Endothelial cell of umbilical vein (primary cell): ENCODE data around the gene SYT6. TPM values are rescaled to one million over a fixed set of nuclear protein-coding genes. Genes with fewer than 3 reads are reported as not detected.

ENCODE experiments used
- BruUV-seq: library from RNA; stranded (reverse); fragments of 400-500 nt; replicated peaks from 2 replicates; lab custom pipeline; 2021; lab: Mats Ljungman, UMichigan
- CTCF ChIA-PET: fragments of 300-600, 350-600 bp; sonication (Branson Sonifier 250); formaldehyde crosslinking; loops from one replicate; lab custom pipeline; 2021; ENCODE audit warnings: antibody characterized with exemption, inconsistent platforms; lab: Charles Lee
- POLR2A ChIA-PET: fragments of 300-600, 350-600 bp; sonication (Branson Sonifier 250); formaldehyde crosslinking; loops from one replicate; lab custom pipeline; 2021; ENCODE audit warnings: antibody characterized with exemption, inconsistent platforms; lab: Charles Lee
- DNase-seq: peaks from one replicate; pipeline ENCODE4 v3.0.0-alpha.2; 2011; ENCODE audit warnings: low read depth, low spot score
- FAIRE-seq: peaks from 2 replicates; lab custom pipeline; 2011; peaks lifted over from hg19 to GRCh38; lab: Jason Lieb, UNC
- H2AFZ ChIP-seq: 2 replicates; pipeline ENCODE4 v1.6.0; 2012; ENCODE audit warnings: low read depth, low read length, control low read depth, inconsistent platforms
- H3K27ac ChIP-seq: 2 replicates; pipeline ENCODE4 v1.5.1; 2011; ENCODE audit warnings: low read depth, mild to moderate bottlenecking, control low read depth, low read length, moderate library complexity; ENCODE audit not compliant: insufficient read depth
- H3K27me3 ChIP-seq, 2 experiments: 2 replicates each; pipeline versions ENCODE4 v1.6.0 to v1.6.1; 2011; ENCODE audit warnings: low read length in 2 of 2, mixed read lengths in 1 of 2; ENCODE audit not compliant: control insufficient read depth in 2 of 2, insufficient read depth in 2 of 2
- H3K36me3 ChIP-seq, 2 experiments: 2 replicates in 1 of 2; 3 replicates in 1 of 2; pipeline ENCODE4 v1.5.1; 2011; ENCODE audit warnings: low read length in 2 of 2, mild to moderate bottlenecking in 1 of 2, moderate library complexity in 1 of 2; ENCODE audit not compliant: control insufficient read depth in 2 of 2, insufficient read depth in 2 of 2; ENCODE audit errors: extremely low read depth in 1 of 2
- H3K4me1 ChIP-seq: 3 replicates; pipeline ENCODE4 v1.5.1; 2011; ENCODE audit warnings: mild to moderate bottlenecking, low read length; ENCODE audit not compliant: control insufficient read depth, insufficient read depth; ENCODE audit errors: extremely low read depth
- H3K4me2 ChIP-seq: 2 replicates; pipeline ENCODE4 v1.6.1; 2011; ENCODE audit warnings: low read length, control low read depth, mixed read lengths; ENCODE audit not compliant: insufficient read depth
- H3K4me3 ChIP-seq, 3 experiments: fragments of 200-600 bp in 1 of 3; sonication (generic), shearing (Covaris generic) in 1 of 3; replicated peaks in 1 of 3; 2 replicates each; pipeline ENCODE4 v1.5.1; 2011 to 2016; ENCODE audit warnings: control low read depth in 3 of 3, low read length in 3 of 3, mild to moderate bottlenecking in 2 of 3, inconsistent platforms in 1 of 3, low read depth in 1 of 3, moderate library complexity in 1 of 3; ENCODE audit not compliant: insufficient read depth in 1 of 3
- H3K79me2 ChIP-seq: 2 replicates; pipeline ENCODE4 v1.6.0; 2012; ENCODE audit warnings: low read length, inconsistent platforms; ENCODE audit not compliant: control insufficient read depth, insufficient read depth
- H3K9ac ChIP-seq: replicated peaks from 2 replicates; pipeline ENCODE3; 2011; ENCODE audit warnings: low read length, control low read depth; ENCODE audit not compliant: insufficient read depth; ENCODE audit errors: extremely low read depth
- H3K9me1 ChIP-seq: replicated peaks from 3 replicates; pipeline ENCODE4 v1.6.0; 2011; ENCODE audit warnings: mild to moderate bottlenecking, low read length; ENCODE audit not compliant: control insufficient read depth, insufficient read depth; ENCODE audit errors: extremely low read depth
- H3K9me3 ChIP-seq: replicated peaks from 2 replicates; pipeline ENCODE4 v1.5.1; 2012; ENCODE audit warnings: low read length, inconsistent platforms; ENCODE audit not compliant: control insufficient read depth, insufficient read depth
- H4K20me1 ChIP-seq: replicated peaks from 2 replicates; pipeline ENCODE3; 2011; ENCODE audit warnings: mild to moderate bottlenecking, low read length; ENCODE audit not compliant: control insufficient read depth, insufficient read depth; ENCODE audit errors: extremely low read depth
- EZH2 ChIP-seq: IDR thresholded peaks from 2 replicates; pipeline ENCODE4 v1.6.1; 2012; ENCODE audit warnings: borderline replicate concordance, low read depth, mild to moderate bottlenecking, moderate library complexity, low read length, inconsistent platforms; ENCODE audit not compliant: severe bottlenecking
- FOS ChIP-seq: IDR thresholded peaks from 2 replicates; pipeline ENCODE4 v1.6.1; 2011; ENCODE audit warnings: mild to moderate bottlenecking, low read length, moderate library complexity, borderline replicate concordance; ENCODE audit not compliant: insufficient read depth
- GATA2 ChIP-seq: IDR thresholded peaks from 2 replicates; pipeline ENCODE4 v1.7.0; 2011; ENCODE audit warnings: low read depth, mild to moderate bottlenecking, moderate library complexity, mixed read lengths, low read length; ENCODE audit not compliant: insufficient read length, insufficient read depth
- JUN ChIP-seq: IDR thresholded peaks from 2 replicates; pipeline ENCODE4 v1.6.1; 2011; ENCODE audit warnings: borderline replicate concordance, low read depth; ENCODE audit not compliant: insufficient read length, insufficient read depth
- MYC ChIP-seq: IDR thresholded peaks from one replicate; pipeline ENCODE4 v1.6.1; 2011; ENCODE audit warnings: mild to moderate bottlenecking, low read depth, low read length
- POLR2A ChIP-seq: IDR thresholded peaks from 2 replicates; pipeline ENCODE4 v1.6.1; 2012; ENCODE audit warnings: low read depth, mild to moderate bottlenecking, control low read depth, low read length
- POLR2AphosphoS5 ChIP-seq: IDR thresholded peaks from 2 replicates; pipeline ENCODE4 v1.6.1; 2012; ENCODE audit warnings: low read depth, mild to moderate bottlenecking, control low read depth, low read length, moderate library complexity; ENCODE audit not compliant: insufficient read depth
- dilution Hi-C: fragments of 300-500 bp; cut with MboI; formaldehyde crosslinking; loops from one replicate; pipeline ENCODE4 v1.15.0; 2019; ENCODE audit warnings: low sequenced_read_pairs; ENCODE audit not compliant: extremely low pct_ligation_motif_present
- intact Hi-C: fragments of 100-400 bp; cut with micrococcal nuclease; formaldehyde crosslinking; loops from one replicate; pipeline ENCODE4 v1.10.0; 2022
- polyA plus RNA-seq, 4 experiments: library from polyadenylated mRNA; depleted of rRNA in 3 of 4; stranded (reverse) in 3 of 4; unstranded in 1 of 4; fragments of >200 nt; gene quantifications; 2 replicates each; pipeline versions ENCODE4 v1.2.1 to v1.2.3, GENCODE V29; 2011 to 2012; ENCODE audit warnings: missing spikeins in 1 of 4
- total RNA-seq: library from RNA; stranded (reverse); gene quantifications from 2 replicates; pipeline ENCODE4 v1.2.3, GENCODE V29; 2021
- TF ChIP-seq, protein P1 (sequence below), 2 donors: IDR thresholded peaks; 1 replicate in 1 of 2; 2 replicates in 1 of 2; pipeline ENCODE4 v1.5.1; 2011; ENCODE audit warnings: low read length in 2 of 2, mild to moderate bottlenecking in 2 of 2, moderate library complexity in 2 of 2, control low read depth in 1 of 2, inconsistent platforms in 1 of 2, low read depth in 1 of 2; ENCODE audit not compliant: insufficient read depth in 1 of 2; ENCODE audit errors: extremely low read depth in 1 of 2
- TF ChIP-seq, protein P2 (sequence below): IDR thresholded peaks from 2 replicates; pipeline ENCODE4 v1.6.1; 2011; ENCODE audit not compliant: insufficient read depth, insufficient read length

Gene SYT6
- total and polyA plus RNA-seq, 2 donors (not counting 3 experiments of a cell fraction or from before 2014, with no cell fraction given) = 0.04 TPM; not detected in 1

DNA sequence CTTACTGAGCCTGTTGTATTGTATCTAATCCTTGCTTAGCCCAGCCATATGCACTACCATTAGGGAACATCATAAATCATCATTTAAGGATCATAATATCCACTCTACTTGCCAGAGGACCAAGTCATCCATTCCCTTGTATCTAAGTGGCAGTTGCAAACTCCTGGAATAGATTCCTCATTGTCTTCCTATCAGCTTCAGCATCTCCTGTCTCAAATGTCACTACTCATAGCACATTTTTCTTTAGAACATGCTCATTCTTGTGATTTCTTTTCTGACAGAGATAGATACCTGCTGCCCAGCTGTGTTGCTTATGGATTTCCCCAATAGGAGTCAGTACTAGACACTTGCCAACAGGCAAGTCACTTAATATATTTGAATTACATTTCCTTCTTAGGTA lies 90.1 kb downstream of the SYT6 start:
- Histone ChIP-seq H3K9ac (no peak overlapping the region), H3K36me3 (no peaks in the 10 kb centered on the region), H3K4me1 (no peaks in the 10 kb centered on the region), H3K27ac (no peak overlapping the region), H2AFZ (no peak overlapping the region), H3K9me3 (no peaks in the 10 kb centered on the region), H3K4me3 (no peak overlapping the region), H3K9me1 (no peaks in the 10 kb centered on the region), H4K20me1 (no peaks in the 10 kb centered on the region), H3K27me3 (no peaks in the 10 kb centered on the region), H3K4me2 (no peak overlapping the region), H3K79me2 (no peaks in the 10 kb centered on the region)
- dilution Hi-C loops = no loop called here
- BruUV-seq = no TSS peak
- intact Hi-C loops = no loop called here
- DNase-seq (no peak), FAIRE-seq (no peak)
- POLR2A ChIA-PET = no interaction called here
- TF ChIP-seq EZH2 (no peak), POLR2AphosphoS5 (no peak)
- TF ChIP-seq, protein P1, sequence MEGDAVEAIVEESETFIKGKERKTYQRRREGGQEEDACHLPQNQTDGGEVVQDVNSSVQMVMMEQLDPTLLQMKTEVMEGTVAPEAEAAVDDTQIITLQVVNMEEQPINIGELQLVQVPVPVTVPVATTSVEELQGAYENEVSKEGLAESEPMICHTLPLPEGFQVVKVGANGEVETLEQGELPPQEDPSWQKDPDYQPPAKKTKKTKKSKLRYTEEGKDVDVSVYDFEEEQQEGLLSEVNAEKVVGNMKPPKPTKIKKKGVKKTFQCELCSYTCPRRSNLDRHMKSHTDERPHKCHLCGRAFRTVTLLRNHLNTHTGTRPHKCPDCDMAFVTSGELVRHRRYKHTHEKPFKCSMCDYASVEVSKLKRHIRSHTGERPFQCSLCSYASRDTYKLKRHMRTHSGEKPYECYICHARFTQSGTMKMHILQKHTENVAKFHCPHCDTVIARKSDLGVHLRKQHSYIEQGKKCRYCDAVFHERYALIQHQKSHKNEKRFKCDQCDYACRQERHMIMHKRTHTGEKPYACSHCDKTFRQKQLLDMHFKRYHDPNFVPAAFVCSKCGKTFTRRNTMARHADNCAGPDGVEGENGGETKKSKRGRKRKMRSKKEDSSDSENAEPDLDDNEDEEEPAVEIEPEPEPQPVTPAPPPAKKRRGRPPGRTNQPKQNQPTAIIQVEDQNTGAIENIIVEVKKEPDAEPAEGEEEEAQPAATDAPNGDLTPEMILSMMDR (IDR thresholded peaks at IDR 0.05; ENCODE audit: extremely low read depth in 1 of 2, insufficient read depth in 1 of 2, low read depth in 1 of 2, low read length in 2 of 2) = no peak
- TF ChIP-seq, protein P2, sequence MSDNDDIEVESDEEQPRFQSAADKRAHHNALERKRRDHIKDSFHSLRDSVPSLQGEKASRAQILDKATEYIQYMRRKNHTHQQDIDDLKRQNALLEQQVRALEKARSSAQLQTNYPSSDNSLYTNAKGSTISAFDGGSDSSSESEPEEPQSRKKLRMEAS = no peak
- CTCF ChIA-PET = no interaction called here

DNA sequence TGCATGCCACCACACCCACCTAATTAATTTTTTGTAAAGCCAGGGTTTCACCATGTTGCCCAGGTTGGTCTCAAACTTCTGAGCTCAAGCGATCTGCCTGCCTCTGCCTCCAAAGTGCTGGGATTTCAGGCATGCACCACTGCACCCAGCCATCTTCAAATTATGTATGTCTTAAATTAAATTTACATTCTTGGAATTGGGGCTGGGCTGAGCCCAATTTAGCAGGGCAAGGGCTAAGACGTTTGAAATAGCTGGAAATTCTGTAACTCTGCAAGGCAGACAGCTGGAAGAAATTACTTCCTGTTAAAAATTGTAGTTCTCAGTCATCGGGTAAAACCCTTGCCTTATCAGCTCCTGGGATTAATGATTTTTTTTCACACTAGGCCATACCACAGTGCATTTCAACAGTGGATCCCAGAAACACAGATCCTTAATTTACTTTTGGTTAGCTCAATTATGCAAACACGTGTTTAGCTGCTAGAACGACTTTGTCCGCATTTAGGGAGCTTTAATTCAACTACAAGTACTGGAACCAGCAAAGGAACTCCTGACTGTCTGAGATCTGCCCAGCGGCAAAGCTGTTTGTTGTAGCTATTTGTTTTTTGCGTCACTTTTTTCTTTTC lies 91.1 kb downstream of the SYT6 start:
- Histone ChIP-seq H3K79me2 (no peaks in the 10 kb centered on the region), H3K9me3 (no peaks in the 10 kb centered on the region), H3K27me3 (no peaks in the 10 kb centered on the region), H3K4me1 (no peaks in the 10 kb centered on the region), H3K27ac (no peak overlapping the region), H4K20me1 (no peaks in the 10 kb centered on the region), H2AFZ (no peak overlapping the region), H3K9me1 (no peaks in the 10 kb centered on the region), H3K4me2 (no peak overlapping the region), H3K36me3 (no peaks in the 10 kb centered on the region), H3K4me3 (no peak overlapping the region), H3K9ac (no peak overlapping the region)
- no TSS peak for BruUV-seq
- CTCF ChIA-PET = no interaction called here
- TF ChIP-seq, protein P2 = no peak
- TF ChIP-seq JUN (no peak), GATA2 (no peak), MYC (no peak), POLR2A (no peak), FOS (no peak), POLR2AphosphoS5 (no peak), EZH2 (no peak)
- TF ChIP-seq, protein P1 (IDR thresholded peaks at IDR 0.05; ENCODE audit: extremely low read depth in 1 of 2, insufficient read depth in 1 of 2, low read depth in 1 of 2, low read length in 2 of 2) = no peak
- dilution Hi-C loops (no loop called here), intact Hi-C loops (no loop called here)
- POLR2A ChIA-PET = no interaction called here
- DNase-seq (no peak), FAIRE-seq (no peak)
